ENCODE measurements around the gene CDC42BPG.
"Not testable (repeated sequence)": the region's sequence is repeated elsewhere in the genome, so short reads cannot be mapped to it uniquely, and the experiment has no call there.

Gene CDC42BPG

GRCh38 chr11:64846998-64847666 is 2.7 kb upstream of the CDC42BPG start:
- peak; percentile 38 for DNase-seq

- not testable (repeated sequence) for DNase-seq
Measured at GRCh38 chr11:64845776-64846129, 1.3 kb upstream of the CDC42BPG start.

GRCh38 chr11:64845129-64845775 is 799 bp upstream of the CDC42BPG start:
- no peak for DNase-seq

GRCh38 chr11:64843686-64844329 is 645 bp downstream of the CDC42BPG start:
- DNase-seq: no peak

- DNase-seq: no peak
Measured at GRCh38 chr11:64842851-64843685, 1.4 kb downstream of the CDC42BPG start.

GRCh38 chr11:64842366-64842759 is 2.1 kb downstream of the CDC42BPG start:
- DNase-seq: no peak

GRCh38 chr11:64841592-64842365 is 2.7 kb downstream of the CDC42BPG start:
- DNase-seq: no peak

GRCh38 chr11:64839887-64840782 is 4.3 kb downstream of the CDC42BPG start:
- DNase-seq: no peak

GRCh38 chr11:64839335-64839734 is 5.1 kb downstream of the CDC42BPG start:
- no peak for DNase-seq

- DNase-seq: no peak
Measured at GRCh38 chr11:64838600-64839334, 5.7 kb downstream of the CDC42BPG start.

GRCh38 chr11:64837887-64838351 is 6.5 kb downstream of the CDC42BPG start:
- no peak for DNase-seq

GRCh38 chr11:64836448-64837072 is 7.9 kb downstream of the CDC42BPG start:
- DNase-seq: no peak

- no peak for DNase-seq
Measured at GRCh38 chr11:64835616-64836447, 8.6 kb downstream of the CDC42BPG start.

GRCh38 chr11:64834723-64835615 is 9.5 kb downstream of the CDC42BPG start:
- DNase-seq: no peak

GRCh38 chr11:64834031-64834722 is 10.3 kb downstream of the CDC42BPG start:
- no peak for DNase-seq

GRCh38 chr11:64833509-64833908 is 10.9 kb downstream of the CDC42BPG start:
- no peak for DNase-seq

GRCh38 chr11:64833198-64833502 is 11.3 kb downstream of the CDC42BPG start:
- no peak for DNase-seq

Data from DMS 273 treated with DMSO at 0.1 percent for 48 hours (cell line).